Measurements from ENCODE around the gene WHAMM.

Gene WHAMM

DNA sequence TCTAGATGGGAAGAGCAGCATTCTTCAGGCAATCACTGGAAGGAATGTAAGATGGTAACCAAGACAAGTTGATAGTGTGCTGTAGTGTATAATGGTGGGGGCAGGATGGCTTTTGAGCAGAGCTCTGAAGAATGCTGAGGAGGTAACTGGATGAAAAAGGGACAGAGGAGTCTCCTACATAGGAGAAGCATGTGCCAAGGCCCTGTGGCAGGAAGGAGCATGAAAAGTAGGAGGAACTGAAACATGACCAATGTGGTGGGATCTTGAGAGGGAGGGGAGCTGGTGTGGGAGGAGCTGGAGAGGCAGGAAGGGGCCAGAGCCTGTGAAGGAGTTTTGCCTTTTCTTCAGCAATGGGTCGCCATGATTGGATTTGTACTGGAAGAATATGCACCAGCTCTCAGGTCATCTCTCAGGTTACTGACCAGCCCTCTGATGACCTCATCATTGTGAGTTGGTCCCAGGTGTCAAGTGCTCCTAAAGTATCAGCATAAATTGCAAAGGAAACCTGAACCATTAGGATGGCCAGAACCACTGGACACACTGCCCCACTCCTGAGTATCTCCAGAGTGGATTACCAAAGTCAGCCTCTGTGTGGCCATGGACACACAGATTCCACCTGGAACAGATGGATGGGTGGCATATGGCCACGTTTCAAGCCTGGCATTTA lies 42.1 kb upstream of the WHAMM start:
- TF ChIP-seq TAF1 (IDR thresholded peaks at IDR 0.05; ENCODE audit: low read depth) (no peak), TEAD4 (IDR thresholded peaks at IDR 0.05) (no peak), EP300 (IDR thresholded peaks at IDR 0.05; ENCODE audit: borderline replicate concordance) (no peak), ZBTB7A (IDR thresholded peaks at IDR 0.05; ENCODE audit: low read depth) (no peak), FOXM1 (IDR thresholded peaks at IDR 0.05; ENCODE audit: borderline replicate concordance, low read depth) (no peak), YY1 (IDR thresholded peaks at IDR 0.05; ENCODE audit: low read depth) (no peak), TCF12 (IDR thresholded peaks at IDR 0.05; ENCODE audit: low read depth) (no peak), RAD21 (IDR thresholded peaks at IDR 0.05; ENCODE audit: low read depth) (no peak), NFIC (IDR thresholded peaks at IDR 0.05) (no peak), EGR1 (IDR thresholded peaks at IDR 0.05) (no peak)

DNA sequence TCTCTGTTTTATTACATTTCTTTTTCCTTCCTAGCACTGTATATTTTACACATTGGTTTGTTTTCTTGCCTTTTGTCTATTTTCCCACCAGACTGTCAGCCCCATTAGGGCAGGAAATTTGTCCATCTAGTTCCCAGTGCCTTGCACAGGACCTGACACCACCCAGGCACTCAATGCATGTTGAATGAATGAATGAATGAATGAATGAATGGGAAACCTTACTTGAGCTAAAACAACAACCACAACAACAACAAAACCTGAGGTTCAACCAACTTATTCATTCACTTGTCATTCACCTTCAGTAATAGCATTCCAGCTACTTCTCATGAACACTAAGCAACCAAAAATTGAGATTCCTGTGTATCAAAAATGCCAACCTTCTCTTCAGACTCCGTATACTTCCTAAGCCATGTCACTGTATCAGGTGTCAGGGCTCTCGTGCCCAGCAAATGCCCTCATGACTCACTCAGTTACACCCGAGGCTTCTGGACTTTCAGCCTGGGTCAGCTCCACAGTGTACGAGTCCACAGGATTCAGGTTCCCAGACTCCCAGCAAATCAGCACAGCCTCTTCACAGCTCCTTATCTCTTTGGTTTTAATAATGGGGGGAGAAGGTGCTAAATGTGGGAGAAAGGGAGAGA lies 40.9 kb upstream of the WHAMM start:
- TF ChIP-seq EP300 (IDR thresholded peaks at IDR 0.05; ENCODE audit: borderline replicate concordance): no peak
- TF ChIP-seq, protein P1, sequence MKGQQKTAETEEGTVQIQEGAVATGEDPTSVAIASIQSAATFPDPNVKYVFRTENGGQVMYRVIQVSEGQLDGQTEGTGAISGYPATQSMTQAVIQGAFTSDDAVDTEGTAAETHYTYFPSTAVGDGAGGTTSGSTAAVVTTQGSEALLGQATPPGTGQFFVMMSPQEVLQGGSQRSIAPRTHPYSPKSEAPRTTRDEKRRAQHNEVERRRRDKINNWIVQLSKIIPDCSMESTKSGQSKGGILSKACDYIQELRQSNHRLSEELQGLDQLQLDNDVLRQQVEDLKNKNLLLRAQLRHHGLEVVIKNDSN (IDR thresholded peaks at IDR 0.05): no peak
- TF ChIP-seq, protein P2, sequence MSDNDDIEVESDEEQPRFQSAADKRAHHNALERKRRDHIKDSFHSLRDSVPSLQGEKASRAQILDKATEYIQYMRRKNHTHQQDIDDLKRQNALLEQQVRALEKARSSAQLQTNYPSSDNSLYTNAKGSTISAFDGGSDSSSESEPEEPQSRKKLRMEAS (IDR thresholded peaks at IDR 0.05): no peak
- TF ChIP-seq TEAD4 (IDR thresholded peaks at IDR 0.05): no peak
- no peak for TF ChIP-seq ZBTB7A (IDR thresholded peaks at IDR 0.05; ENCODE audit: low read depth)
- no peak for TF ChIP-seq YY1 (IDR thresholded peaks at IDR 0.05; ENCODE audit: low read depth)
- TF ChIP-seq TCF12 (IDR thresholded peaks at IDR 0.05; ENCODE audit: low read depth): no peak
- TF ChIP-seq CEBPB (IDR thresholded peaks at IDR 0.05): no peak
- no peak for TF ChIP-seq FOXM1 (IDR thresholded peaks at IDR 0.05; ENCODE audit: borderline replicate concordance, low read depth)
- TF ChIP-seq EGR1 (IDR thresholded peaks at IDR 0.05): no peak
- no peak for TF ChIP-seq CREB1 (IDR thresholded peaks at IDR 0.05; ENCODE audit: low read depth)
- no peak for TF ChIP-seq TAF1 (IDR thresholded peaks at IDR 0.05; ENCODE audit: low read depth)

DNA sequence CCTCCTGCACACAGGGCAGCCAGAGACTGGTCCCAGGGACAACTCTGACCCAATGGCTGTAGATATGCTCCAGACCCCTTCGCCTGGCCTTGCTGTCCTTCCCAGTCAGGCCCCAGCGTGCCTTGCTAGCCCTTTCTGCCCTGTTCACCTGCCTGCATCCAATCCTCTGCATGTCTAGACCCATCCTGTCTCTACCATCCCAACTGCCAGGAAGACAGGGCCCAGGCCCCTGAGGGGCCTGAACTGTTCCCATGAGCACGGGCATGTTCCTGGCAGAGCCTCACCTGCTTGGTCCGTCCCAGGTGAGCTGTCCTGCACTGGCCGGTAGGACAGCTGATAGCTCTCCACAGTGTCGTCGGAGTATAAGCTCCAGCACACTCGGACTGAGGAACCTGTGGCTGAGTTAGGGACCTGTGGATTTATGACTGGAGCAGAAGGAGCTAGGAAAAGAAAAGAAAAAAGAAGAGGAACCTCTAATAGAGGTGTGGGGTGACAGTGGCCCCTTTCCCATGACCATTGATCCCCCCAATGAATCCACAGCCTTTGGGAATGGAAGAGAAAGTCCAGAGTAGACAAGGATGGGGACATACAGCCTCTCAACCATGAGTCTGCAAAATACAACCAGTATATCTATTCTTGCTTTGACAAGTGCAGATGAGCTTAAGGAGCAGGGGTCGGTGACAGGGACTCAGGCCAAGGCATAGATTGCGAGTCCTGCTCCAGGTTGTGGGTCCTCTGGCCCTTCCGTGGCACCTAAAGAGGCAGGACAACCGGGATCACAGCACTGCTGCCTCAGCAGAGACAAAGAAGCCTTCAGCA lies 37.4 kb upstream of the WHAMM start:
- TF ChIP-seq TEAD4 (IDR thresholded peaks at IDR 0.05) (no peak), EP300 (IDR thresholded peaks at IDR 0.05; ENCODE audit: borderline replicate concordance) (no peak), TAF1 (IDR thresholded peaks at IDR 0.05; ENCODE audit: low read depth) (no peak), CEBPB (IDR thresholded peaks at IDR 0.05) (no peak), RAD21 (IDR thresholded peaks at IDR 0.05; ENCODE audit: low read depth) (no peak), YY1 (IDR thresholded peaks at IDR 0.05; ENCODE audit: low read depth) (no peak), TCF12 (IDR thresholded peaks at IDR 0.05; ENCODE audit: low read depth) (no peak), FOXM1 (IDR thresholded peaks at IDR 0.05; ENCODE audit: borderline replicate concordance, low read depth) (no peak), ZBTB7A (IDR thresholded peaks at IDR 0.05; ENCODE audit: low read depth) (no peak), CREB1 (IDR thresholded peaks at IDR 0.05; ENCODE audit: low read depth) (no peak), EGR1 (IDR thresholded peaks at IDR 0.05) (no peak), NFIC (IDR thresholded peaks at IDR 0.05) (no peak)
- TF ChIP-seq, protein P3, sequence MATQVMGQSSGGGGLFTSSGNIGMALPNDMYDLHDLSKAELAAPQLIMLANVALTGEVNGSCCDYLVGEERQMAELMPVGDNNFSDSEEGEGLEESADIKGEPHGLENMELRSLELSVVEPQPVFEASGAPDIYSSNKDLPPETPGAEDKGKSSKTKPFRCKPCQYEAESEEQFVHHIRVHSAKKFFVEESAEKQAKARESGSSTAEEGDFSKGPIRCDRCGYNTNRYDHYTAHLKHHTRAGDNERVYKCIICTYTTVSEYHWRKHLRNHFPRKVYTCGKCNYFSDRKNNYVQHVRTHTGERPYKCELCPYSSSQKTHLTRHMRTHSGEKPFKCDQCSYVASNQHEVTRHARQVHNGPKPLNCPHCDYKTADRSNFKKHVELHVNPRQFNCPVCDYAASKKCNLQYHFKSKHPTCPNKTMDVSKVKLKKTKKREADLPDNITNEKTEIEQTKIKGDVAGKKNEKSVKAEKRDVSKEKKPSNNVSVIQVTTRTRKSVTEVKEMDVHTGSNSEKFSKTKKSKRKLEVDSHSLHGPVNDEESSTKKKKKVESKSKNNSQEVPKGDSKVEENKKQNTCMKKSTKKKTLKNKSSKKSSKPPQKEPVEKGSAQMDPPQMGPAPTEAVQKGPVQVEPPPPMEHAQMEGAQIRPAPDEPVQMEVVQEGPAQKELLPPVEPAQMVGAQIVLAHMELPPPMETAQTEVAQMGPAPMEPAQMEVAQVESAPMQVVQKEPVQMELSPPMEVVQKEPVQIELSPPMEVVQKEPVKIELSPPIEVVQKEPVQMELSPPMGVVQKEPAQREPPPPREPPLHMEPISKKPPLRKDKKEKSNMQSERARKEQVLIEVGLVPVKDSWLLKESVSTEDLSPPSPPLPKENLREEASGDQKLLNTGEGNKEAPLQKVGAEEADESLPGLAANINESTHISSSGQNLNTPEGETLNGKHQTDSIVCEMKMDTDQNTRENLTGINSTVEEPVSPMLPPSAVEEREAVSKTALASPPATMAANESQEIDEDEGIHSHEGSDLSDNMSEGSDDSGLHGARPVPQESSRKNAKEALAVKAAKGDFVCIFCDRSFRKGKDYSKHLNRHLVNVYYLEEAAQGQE (IDR thresholded peaks at IDR 0.05; ENCODE audit: low read depth): no peak
- TF ChIP-seq, protein P2 (IDR thresholded peaks at IDR 0.05): no peak
- TF ChIP-seq, protein P1 (IDR thresholded peaks at IDR 0.05): no peak

DNA sequence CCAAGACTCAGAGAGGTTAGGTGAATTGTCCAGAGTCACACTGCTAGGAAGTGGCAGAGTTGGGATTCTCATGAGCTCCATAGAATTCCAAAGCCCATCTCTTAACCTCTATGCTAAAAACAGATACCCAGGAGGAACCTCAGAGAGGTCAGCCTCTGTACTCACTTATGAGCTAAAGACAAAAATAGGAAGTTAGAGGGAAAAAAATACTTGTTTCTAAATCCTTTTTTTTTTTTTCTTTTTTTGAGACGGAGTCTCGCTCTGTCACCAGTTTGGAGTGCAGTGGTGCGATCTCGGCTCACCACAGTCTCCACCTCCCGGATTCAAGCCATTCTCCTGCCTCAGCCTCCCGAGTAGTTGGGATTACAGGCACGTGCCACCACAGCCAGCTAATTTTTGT lies 34.9 kb upstream of the WHAMM start:
- no peak for TF ChIP-seq TCF12 (IDR thresholded peaks at IDR 0.05; ENCODE audit: low read depth)
- no peak for TF ChIP-seq TAF1 (IDR thresholded peaks at IDR 0.05; ENCODE audit: low read depth)
- TF ChIP-seq, protein P1 (IDR thresholded peaks at IDR 0.05): no peak
- no peak for TF ChIP-seq NFIC (IDR thresholded peaks at IDR 0.05)
- TF ChIP-seq EP300 (IDR thresholded peaks at IDR 0.05; ENCODE audit: borderline replicate concordance): no peak
- TF ChIP-seq FOXM1 (IDR thresholded peaks at IDR 0.05; ENCODE audit: borderline replicate concordance, low read depth): no peak
- no peak for TF ChIP-seq EGR1 (IDR thresholded peaks at IDR 0.05)
- no peak for TF ChIP-seq RAD21 (IDR thresholded peaks at IDR 0.05; ENCODE audit: low read depth)
- no peak for TF ChIP-seq TEAD4 (IDR thresholded peaks at IDR 0.05)

DNA sequence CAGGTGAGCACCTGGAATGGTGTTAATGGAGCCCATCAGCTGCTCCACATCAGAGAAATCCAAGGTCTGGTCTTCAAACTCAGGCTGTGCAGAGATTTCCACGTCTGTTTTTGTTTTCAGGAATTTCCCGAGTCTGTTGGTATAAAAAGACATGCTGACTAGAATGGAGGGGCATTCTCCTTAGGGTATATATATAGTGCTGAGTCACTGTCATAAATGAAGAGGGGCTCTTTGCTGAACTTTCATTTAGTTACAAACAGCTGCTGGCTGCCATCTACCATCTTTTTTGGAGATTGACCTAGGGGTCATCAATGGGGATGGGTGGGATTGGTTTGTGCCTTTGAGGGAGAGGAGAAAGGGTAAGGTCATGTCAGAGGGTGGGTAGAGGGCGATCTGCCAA lies 30.7 kb upstream of the WHAMM start:
- TF ChIP-seq CEBPB (IDR thresholded peaks at IDR 0.05): no peak
- TF ChIP-seq TCF12 (IDR thresholded peaks at IDR 0.05; ENCODE audit: low read depth): no peak
- TF ChIP-seq RAD21 (IDR thresholded peaks at IDR 0.05; ENCODE audit: low read depth): no peak
- no peak for TF ChIP-seq NFIC (IDR thresholded peaks at IDR 0.05)
- no peak for TF ChIP-seq FOXM1 (IDR thresholded peaks at IDR 0.05; ENCODE audit: borderline replicate concordance, low read depth)
- no peak for TF ChIP-seq CREB1 (IDR thresholded peaks at IDR 0.05; ENCODE audit: low read depth)
- TF ChIP-seq, protein P2 (IDR thresholded peaks at IDR 0.05): no peak
- no peak for TF ChIP-seq TEAD4 (IDR thresholded peaks at IDR 0.05)
- TF ChIP-seq TAF1 (IDR thresholded peaks at IDR 0.05; ENCODE audit: low read depth): no peak
- no peak for TF ChIP-seq ZBTB7A (IDR thresholded peaks at IDR 0.05; ENCODE audit: low read depth)
- TF ChIP-seq EP300 (IDR thresholded peaks at IDR 0.05; ENCODE audit: borderline replicate concordance): no peak
- TF ChIP-seq YY1 (IDR thresholded peaks at IDR 0.05; ENCODE audit: low read depth): no peak
- TF ChIP-seq EGR1 (IDR thresholded peaks at IDR 0.05): no peak
- TF ChIP-seq, protein P1 (IDR thresholded peaks at IDR 0.05): no peak
- TF ChIP-seq, protein P3 (IDR thresholded peaks at IDR 0.05; ENCODE audit: low read depth): no peak
